Stimulated activated CD4-positive, alpha-beta T cell treated with anti-CD3 and anti-CD28 coated beads, TNF-alpha, amount 100 ng/mL, for 1 hour (primary cell): ENCODE data around the gene IL18RAP.

Experiments used
- DNase-seq, 3 donors: peaks; one replicate each; pipeline ENCODE4 v3.0.0-alpha.2; 2020; ENCODE audit warnings: low read depth in 3 of 3, low spot score in 1 of 3

Gene IL18RAP

DNA sequence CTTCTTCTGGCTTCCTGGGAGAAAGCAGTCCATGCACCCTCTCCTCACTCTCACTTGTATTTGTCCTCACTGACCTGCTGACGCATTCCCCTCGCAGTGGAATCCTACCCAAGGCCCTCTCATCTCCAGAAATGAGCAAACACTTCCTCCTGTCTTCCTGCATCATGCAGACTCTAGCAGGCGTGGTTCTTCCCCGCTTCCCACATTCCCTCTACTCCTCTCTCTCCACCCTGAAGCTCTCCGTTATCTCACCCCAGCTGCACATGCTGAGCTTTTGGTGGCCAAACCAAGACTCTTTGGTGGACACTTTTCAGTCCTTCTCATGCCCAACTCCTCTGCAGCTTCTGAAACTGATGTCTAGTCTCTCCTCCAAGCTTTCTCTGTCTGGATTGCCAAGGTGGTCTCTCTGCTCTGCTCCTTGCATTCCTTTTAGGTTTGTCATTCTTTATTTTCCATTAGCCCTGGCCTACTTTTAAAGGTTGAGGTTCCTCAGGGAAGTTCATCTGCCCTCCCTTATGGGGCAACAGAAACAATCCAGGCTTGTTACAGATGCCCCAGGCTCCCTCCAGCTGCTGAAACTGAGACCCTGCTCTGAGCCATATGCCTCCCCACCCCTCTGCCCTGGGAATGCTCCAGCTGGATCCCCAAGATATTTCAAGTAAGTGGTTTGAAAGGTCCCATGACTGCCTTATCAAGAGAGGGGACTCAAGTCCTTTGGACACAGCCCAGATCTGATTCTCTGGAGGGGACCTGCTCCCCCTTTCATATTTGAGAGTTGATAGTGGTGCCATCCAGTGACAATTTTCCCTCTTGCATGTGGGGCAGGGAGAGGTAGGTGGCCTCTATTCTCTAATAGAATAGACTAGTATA is 835 bp upstream of the IL18RAP start:
- DNase-seq, result no peak

DNA sequence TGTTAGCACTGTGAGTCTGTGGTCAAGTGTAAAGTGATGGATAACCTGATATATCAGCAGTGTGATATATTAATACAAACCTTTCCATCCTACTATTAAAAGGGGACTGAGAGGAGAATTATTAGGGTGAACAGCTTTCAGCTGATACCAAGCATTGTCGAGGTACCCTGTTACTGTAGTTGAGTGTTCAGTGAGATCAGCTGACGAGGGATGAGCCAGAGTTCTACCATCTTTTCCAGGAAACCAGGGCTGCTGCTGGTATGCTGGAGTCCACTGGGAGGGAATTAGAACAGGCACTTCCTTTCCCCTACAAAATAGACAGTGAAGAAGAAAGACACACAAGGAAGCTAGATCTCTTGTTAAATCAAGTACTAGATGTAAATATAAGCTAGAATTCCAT is 408 bp downstream of the IL18RAP start:
- no peak for DNase-seq

DNA sequence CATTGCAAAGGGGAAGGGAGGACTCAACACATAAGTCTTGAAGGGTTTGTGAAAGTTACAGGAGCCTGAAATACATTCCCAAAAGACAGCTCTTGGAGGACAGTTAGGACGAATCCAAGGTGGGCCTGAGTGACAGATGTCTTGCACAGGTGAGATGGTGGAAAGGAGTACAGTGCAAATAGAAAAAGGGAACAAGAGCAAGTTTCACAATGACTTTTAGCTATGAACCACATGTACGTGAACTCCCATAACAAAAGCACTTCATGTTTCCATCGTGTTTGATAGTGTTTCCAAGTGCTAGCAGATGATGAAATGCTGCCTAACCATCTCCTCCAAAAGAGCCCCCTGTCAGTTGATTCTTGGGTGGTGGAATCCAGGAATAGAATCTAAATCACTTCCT is 1.8 kb downstream of the IL18RAP start:
- DNase-seq, result no peak

DNA sequence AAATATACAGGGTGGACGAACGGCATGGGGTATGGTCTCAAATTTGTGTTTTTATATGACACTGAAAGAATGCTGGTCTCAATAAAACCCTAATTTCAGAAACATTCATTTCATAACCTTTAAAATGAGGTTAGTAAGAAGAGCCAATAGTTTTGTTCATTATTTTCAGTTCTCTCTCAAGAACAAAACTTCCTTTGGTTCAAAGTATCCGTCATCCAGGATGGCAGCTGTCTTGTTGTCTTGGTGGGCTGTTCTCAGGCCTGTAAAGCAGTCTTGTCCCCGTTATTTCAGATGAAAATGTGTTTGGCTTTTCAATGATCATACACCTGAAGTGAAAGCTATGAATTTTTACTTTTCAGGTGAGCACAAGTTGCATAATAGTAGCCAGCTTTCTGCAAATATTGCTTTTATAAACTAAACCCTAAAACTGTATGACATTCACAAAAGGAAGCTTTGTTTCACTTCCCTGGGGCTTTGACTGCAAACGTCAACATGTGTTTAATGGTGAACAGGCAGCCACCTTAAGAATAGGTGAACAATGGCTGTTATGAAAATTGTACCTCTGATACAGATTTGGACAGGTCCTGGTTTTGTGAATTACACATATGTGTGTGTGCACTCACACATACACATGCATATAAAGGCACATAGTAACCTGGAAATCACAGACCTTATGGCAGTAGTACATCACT is 2.6 kb downstream of the IL18RAP start:
- DNase-seq, result no peak

DNA sequence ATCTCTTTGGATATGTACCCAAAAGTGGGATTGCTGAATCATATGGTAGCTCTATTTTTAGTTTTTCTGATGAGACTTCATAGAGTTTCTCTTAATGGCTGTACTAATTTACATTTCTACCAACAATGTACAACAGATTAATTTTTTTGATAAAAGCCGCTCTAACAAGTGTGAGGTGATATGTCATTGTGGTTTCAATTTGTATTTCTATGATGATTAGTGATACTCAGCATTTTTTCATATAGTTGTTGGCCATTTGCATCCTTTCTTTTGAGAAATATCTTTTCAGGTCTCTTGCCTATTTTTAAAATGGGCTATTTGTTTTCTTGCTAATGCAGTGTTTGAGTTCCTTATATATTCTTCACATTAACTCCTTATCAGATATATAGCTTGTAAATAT is 4.3 kb downstream of the IL18RAP start:
- no peak for DNase-seq

DNA sequence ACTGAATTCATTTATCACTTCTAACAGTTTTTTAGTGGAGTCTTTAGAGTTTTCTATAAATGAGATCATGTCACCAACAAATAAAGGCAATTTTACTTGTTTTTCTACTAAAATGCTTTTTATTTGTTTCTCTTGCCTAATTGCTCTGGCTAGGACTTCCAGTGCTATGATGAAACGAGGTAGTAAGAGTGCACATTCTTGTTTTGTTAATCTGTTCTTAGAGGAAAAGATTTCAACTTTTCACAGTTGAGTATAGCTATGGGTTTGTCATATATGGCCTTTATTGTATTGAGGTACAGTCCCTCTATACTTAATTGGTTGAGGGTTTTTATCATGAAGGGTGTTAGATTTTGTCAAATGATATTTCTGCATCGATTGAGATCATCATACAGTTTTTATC is 5.6 kb downstream of the IL18RAP start:
- DNase-seq, result no peak

DNA sequence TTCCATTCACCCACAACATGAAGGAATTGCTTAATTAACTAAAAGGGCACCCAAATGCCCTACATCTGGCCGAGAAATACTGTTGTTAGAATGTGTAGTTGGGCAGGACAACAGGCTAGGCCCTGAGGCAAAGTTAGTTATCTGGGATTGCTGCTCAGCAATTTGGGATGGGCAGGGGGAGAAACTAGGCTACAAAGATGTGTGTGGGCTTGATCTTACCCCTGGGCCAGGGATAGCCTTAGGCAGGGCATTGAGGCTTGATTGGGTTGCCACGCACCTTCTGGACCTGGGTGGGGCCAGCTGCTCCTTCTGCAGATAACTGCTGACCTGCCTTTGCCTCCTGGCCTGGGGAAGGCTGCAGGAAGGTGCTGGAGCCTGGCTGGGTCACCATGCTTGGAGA is 9.4 kb downstream of the IL18RAP start:
- no peak for DNase-seq

DNA sequence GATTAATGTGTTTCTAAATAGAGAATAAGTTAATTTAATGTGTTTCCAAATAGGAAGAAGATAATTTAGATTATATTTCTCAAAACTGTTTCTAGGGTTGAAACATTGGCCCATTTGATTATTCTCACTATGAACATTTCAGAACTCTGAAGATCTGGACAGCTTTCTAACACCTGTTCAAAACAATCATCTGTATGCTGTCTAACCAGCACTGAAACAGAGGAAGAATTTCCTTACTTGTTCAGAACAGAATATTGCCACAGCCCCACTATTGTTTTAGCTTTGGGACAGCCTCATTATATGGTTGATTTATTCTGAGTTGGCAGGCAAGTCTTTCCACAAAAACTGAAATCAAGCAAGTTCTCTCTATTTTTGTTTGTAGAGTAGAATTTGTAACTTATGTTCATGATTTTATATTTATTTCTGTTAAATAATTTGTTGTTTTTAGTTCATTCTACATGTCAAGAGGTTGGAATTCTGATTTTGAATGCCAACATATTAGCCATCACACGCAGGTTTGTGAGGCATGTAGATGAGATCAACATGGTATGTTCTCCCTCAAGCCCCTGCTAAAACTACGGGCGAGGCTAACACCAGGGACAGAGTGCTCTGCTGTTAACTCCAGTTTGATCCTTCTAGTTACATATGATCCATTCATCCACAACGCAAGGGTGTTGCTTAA is 11.2 kb downstream of the IL18RAP start:
- no peak for DNase-seq

DNA sequence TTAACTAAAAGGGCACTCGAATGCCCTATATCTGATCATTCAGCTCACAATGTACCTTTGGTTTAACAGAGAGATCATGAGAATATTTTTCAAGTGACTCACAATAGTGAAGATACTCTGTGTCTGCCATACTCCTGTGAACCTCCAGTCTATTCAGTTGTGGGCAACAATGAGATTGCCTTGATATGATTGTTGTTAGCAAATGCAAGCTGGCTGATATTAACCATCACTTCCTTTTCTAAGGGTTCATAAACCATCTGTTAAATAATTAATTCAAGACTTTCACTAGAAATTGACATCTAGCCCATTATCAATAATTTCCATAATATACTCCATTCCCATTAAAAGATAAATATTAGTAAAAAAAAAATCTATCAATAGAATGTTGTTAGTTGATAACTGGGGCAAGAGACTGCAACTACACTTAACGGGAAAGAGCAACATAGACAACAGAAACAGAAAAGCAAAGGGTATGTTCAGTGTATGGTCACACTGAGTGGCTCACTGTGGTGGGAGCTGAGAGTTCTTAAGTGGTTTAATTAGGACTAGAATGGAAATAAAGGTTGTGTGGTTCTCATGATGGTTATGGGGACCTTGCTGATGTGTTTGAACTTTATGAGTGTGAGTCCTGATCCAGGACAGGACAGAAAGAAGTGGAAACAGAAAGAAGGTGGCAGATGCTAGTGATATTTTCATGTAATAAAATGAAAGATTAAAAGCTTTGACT is 11.9 kb downstream of the IL18RAP start:
- DNase-seq, result no peak

DNA sequence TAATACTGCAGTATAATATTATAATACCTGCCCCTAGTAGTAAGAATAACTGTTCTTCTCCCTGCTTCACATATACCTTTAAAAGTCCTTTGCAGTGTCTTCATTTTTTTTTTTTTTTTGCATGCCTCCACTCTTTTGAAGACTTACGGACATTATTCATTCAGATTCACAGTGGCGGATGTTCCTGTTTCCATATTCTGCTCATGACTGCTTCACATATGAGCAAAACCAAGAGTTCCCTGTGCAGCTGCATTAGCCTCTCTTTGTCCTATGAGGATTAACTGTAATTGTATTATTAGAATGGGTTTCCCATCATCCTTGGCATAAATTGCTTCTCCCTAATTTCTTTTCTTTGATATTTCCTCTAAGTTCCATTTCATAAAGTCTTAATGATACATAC is 12.8 kb downstream of the IL18RAP start:
- no peak for DNase-seq

DNA sequence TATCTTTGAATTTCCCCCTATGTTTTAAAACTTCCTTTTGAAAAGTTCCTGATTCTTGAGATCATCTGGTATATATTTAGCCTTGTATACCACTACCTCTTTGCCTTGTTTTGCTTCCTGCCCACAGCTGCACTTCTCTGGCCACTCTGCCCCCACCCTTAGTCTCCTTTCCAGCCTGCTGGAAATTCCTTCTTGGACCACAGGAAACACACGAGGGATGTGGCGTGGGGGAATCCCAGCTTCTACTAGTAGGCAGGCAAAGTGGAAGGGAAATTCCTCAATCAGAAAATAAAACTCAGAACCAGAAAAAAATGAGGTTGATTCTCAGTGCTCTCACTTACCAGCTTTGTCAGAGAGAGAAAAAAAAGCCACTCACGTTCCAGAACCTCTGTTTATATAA is 13.4 kb downstream of the IL18RAP start:
- no peak for DNase-seq

DNA sequence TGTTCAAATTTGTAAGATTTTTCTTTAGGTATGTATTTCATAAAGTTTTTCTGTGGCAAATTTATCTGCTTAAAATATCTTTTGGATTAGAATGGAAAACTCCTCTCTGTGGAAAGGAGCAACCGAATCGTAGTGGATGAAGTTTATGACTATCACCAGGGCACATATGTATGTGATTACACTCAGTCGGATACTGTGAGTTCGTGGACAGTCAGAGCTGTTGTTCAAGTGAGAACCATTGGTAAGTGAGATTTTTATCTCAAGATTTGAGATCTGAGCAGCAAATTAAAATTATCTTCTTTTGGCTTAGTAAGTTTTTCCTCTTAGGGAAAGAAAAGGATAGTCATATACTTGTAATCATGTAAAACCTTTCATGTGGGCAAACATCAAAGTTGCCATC is 14.2 kb downstream of the IL18RAP start:
- no peak for DNase-seq

DNA sequence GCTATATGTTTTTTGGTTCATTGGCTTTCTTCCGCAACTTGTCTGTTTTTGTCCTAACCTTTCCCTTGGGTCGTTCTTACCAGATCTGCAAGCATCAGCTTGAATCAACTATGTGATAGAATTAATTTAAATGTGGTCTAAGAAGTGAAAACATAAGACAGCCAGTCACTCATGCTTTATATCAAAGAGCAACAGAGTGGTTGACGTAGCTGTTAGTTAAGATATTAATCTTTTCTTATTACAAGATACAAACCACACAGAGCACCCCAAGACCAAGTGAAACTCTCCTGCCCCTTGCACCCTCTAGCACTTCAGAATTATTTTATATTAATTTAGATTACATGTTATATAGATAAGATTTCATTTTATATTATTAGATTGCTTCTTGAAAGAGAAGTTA is 15.2 kb downstream of the IL18RAP start:
- DNase-seq, result no peak

DNA sequence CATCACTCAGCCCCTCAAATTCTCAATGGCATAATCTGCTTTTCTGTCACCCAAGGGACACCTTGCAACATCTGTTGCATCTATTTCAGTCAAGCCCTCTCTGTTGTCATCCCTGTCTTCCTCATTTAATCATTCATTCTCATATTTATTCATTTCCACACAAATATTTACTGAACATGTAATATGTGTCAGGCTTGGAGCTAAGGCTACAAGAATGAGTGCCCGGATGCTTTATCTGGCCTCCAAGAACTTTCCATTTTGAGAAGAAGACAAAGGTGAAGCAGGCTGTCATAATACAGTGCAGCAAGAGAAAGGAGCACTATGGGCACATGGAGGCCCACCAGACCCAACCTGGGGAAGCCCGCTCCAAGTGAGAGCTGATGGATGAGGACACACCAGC is 15.6 kb downstream of the IL18RAP start:
- DNase-seq, result no peak

DNA sequence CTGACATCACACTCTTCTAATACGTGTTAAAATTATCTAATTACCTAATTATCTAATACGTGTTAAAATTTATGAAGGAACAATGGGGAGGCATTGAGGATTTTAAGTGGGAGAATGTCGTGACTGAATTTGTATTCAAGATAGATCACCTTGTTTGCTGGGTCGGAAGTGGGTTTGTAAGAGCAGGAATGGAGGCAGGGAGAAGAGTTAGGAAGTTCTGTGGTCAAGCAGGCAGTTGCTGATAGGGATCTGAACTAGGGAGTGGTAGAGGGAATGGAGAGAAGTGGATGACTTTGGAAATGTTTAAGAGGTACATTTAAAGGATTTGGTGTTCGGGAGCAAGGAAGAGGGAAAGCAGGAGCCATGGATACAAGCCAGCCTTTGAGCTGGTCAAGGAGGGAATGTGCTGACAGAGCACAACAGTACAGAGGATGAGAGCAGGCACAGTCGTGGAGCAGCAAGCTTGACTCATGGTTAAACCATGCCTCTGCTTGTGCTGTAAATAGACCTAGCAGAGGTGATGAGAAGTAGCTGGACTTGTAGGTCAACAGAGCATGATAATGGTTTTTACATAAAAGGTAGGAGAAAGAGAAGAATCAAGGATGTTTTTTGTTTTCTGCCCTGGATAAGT is 16.2 kb downstream of the IL18RAP start:
- DNase-seq, result no peak

DNA sequence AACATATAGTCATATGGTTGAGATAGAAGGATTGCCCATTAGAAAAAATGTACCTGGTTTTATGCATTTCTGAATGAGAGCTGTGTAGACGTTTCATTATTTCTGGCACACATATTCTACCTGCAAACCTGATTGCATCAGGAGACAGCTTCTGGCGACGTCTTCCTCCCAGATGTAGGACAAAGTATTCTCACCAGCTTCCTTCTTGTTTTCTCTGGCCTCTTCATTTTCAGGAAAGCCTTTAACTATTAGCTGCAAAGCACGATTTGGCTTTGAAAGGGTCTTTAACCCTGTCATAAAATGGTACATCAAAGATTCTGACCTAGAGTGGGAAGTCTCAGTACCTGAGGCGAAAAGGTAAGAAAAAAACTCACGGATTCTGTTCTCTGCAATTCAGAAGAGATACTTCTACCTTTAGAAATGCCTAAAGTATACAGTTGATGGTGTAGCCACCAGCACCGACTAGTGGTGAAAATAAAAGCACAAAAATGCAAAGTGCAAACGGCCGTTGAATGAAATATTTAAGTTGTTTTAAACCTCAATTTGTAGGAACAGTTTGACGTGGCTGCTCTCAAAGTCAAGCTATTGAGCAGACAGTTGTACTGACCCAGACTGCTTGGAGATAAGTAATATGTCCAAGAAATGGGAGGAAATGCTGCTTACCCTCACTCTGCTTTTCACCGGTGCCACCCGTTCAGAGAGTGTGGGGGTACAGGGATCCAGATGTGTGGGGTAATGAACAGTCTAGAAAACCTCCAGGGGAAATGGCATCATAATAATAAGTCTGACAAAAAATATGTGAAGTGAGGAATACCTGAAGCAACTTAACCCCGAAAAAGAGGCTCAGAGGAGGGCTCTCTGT is 20.2 kb downstream of the IL18RAP start:
- DNase-seq, result peak in 2 of 3 donors; percentile 8 to 25

DNA sequence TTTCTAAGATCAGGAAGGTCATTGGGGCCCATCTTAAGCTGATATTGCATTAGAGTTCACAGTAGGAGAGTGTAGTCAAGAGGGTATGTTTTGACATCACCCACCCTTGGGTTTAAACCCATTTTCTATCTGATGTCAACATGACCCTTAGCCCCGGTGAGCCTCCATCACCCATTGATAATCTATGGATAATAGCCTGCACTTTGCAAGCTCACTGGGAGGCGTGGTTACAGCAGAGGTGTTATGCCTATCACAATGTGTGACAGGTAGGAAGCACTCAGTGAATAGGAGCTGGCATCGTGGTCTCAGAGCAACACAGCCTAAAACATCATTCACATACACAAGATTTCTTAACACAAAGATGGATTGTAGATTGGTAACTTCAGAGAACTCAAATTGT is 21.3 kb downstream of the IL18RAP start:
- DNase-seq, result no peak

DNA sequence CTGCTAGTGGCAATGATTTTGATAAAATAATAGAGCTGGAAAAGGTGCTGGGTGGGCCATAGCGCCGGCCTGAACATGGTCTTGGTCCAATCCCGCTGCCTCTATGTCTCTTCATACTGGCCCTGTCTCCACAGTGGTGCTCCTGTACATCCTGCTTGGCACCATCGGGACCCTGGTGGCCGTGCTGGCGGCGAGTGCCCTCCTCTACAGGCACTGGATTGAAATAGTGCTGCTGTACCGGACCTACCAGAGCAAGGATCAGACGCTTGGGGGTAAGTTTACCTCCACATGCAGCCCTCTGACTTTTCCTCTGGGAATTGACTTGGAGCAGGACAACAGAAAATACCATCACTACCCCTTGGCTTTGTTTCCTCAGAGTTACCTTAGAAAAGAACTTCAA is 24.0 kb downstream of the IL18RAP start:
- no peak for DNase-seq

DNA sequence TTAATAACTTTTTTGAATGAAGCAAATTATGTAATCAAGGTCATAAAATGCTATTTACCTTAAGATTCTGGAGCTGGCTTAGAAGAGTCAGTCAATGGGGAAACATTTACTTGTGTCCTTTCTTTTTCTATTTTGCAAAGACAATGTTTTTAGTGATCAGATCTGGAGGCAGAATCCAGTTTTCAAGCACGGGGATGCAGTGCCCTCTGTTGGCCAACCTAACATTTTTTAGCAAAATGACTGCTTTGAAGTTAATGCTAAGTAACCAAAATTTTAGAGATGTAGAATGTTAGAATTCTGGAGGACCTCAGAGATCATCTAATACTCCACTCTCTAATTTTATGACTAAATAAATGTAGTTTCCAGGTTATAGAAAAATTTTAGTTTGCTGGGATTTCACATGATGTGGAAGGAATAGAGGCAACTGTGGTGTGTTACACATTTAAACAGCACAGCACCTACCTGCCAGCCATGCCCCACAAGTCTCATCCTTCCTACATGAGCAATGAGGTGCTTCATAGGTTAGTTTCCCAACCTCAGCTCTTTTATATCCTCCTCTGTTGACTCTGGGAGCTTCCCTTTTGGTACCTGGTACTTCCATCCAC is 26.5 kb downstream of the IL18RAP start:
- DNase-seq, result peak in 2 of 3 donors; percentile 14 to 61

DNA sequence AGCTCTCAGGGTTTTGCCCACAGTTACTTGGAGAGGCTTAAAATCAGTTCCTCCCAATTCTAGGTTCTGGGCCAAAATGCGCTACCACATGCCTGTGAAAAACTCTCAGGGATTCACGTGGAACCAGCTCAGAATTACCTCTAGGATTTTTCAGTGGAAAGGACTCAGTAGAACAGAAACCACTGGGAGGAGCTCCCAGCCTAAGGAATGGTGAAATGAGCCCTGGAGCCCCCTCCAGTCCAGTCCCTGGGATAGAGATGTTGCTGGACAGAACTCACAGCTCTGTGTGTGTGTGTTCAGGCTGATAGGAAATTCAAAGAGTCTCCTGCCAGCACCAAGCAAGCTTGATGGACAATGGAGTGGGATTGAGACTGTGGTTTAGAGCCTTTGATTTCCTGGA is 29.0 kb downstream of the IL18RAP start:
- DNase-seq, result no peak
